NK-92 treated with Interleukin-12 subunit alpha and Interleukin-12 subunit beta, amount 100 ng/mL, for 24 hours (cell line): ENCODE results near the gene CCDC182.

ENCODE experiments used
- DNase-seq: peaks from one replicate; lab custom pipeline; 2025; lab: John Stamatoyannopoulos, UW

Gene CCDC182

GRCh38 chr17:57745242-57745641 lies at the start of gene CCDC182:
CCDC182 (minus strand) TSS chr17:57745299; CDS start chr17:57745272, 27 bp downstream.
- DNase-seq: no peak

- DNase-seq: no peak
Measured at GRCh38 chr17:57794841-57795240, 49.7 kb upstream of the CCDC182 start.

- no peak for DNase-seq
Measured at GRCh38 chr17:57788725-57789124, 43.6 kb upstream of the CCDC182 start.

GRCh38 chr17:57785022-57785421 lies 39.9 kb upstream of the CCDC182 start:
- DNase-seq: no peak

GRCh38 chr17:57784226-57784895 lies 39.3 kb upstream of the CCDC182 start:
- DNase-seq: no peak

GRCh38 chr17:57783338-57783742 lies 38.2 kb upstream of the CCDC182 start:
- peak; percentile 15 for DNase-seq

GRCh38 chr17:57782647-57783337 lies 37.7 kb upstream of the CCDC182 start:
- no peak for DNase-seq

GRCh38 chr17:57782062-57782490 lies 37.0 kb upstream of the CCDC182 start:
- DNase-seq: no peak

GRCh38 chr17:57781386-57782061 lies 36.4 kb upstream of the CCDC182 start:
- DNase-seq: no peak

GRCh38 chr17:57779706-57780105 lies 34.6 kb upstream of the CCDC182 start:
- no peak for DNase-seq

GRCh38 chr17:57778306-57778705 lies 33.2 kb upstream of the CCDC182 start:
- no peak for DNase-seq

GRCh38 chr17:57776366-57776765 lies 31.3 kb upstream of the CCDC182 start:
- DNase-seq: no peak

- no peak for DNase-seq
Measured at GRCh38 chr17:57774872-57775271, 29.8 kb upstream of the CCDC182 start.

GRCh38 chr17:57773557-57773956 lies 28.5 kb upstream of the CCDC182 start:
- DNase-seq: no peak

- no peak for DNase-seq
Measured at GRCh38 chr17:57772774-57773173, 27.7 kb upstream of the CCDC182 start.

GRCh38 chr17:57767561-57767960 lies 22.5 kb upstream of the CCDC182 start:
- no peak for DNase-seq

- no peak for DNase-seq
Measured at GRCh38 chr17:57766318-57766943, 21.3 kb upstream of the CCDC182 start.

- DNase-seq: no peak
Measured at GRCh38 chr17:57762452-57763395, 17.6 kb upstream of the CCDC182 start.

- DNase-seq: no peak
Measured at GRCh38 chr17:57761887-57762286, 16.8 kb upstream of the CCDC182 start.

GRCh38 chr17:57760046-57760445 lies 14.9 kb upstream of the CCDC182 start:
- no peak for DNase-seq

- DNase-seq: no peak
Measured at GRCh38 chr17:57758654-57759053, 13.6 kb upstream of the CCDC182 start.
